Measurements from ENCODE around the gene BACE1-AS.

DNA sequence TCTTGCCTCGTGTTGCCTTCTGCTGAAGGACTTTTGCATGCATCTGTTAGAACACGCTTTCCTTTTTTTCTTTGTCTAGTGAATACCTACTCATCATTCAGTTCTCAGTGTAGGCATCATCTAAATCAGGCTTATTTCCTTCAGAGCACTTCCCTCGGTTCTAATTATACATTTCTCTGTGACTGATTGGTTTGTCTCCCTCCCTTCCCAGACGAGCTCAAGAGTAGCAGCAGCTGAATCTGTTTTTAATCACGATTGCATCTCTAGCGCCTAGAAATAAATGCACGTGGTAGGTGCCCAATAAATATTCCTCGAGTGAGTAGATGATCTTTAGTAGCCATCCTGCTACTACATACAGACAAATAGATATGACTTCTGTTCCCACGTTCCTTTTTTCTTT, 42.8 kb downstream of the BACE1-AS start:
- TF ChIP-seq, protein P1, sequence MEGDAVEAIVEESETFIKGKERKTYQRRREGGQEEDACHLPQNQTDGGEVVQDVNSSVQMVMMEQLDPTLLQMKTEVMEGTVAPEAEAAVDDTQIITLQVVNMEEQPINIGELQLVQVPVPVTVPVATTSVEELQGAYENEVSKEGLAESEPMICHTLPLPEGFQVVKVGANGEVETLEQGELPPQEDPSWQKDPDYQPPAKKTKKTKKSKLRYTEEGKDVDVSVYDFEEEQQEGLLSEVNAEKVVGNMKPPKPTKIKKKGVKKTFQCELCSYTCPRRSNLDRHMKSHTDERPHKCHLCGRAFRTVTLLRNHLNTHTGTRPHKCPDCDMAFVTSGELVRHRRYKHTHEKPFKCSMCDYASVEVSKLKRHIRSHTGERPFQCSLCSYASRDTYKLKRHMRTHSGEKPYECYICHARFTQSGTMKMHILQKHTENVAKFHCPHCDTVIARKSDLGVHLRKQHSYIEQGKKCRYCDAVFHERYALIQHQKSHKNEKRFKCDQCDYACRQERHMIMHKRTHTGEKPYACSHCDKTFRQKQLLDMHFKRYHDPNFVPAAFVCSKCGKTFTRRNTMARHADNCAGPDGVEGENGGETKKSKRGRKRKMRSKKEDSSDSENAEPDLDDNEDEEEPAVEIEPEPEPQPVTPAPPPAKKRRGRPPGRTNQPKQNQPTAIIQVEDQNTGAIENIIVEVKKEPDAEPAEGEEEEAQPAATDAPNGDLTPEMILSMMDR (IDR thresholded peaks at IDR 0.05), result no peak
- TF ChIP-seq EP300 (IDR thresholded peaks at IDR 0.05; ENCODE audit: low read depth) (no peak), POLR2AphosphoS5 (IDR thresholded peaks at IDR 0.05) (no peak), POLR2A (IDR thresholded peaks at IDR 0.05) (no peak)
